ENCODE results near the gene GPR139. TPM values are rescaled to one million over a fixed set of nuclear protein-coding genes. Genes with fewer than 3 reads are reported as not detected.

The GPR139 gene
- total RNA-seq, 1 donor from 2014 or later, result not detected

DNA sequence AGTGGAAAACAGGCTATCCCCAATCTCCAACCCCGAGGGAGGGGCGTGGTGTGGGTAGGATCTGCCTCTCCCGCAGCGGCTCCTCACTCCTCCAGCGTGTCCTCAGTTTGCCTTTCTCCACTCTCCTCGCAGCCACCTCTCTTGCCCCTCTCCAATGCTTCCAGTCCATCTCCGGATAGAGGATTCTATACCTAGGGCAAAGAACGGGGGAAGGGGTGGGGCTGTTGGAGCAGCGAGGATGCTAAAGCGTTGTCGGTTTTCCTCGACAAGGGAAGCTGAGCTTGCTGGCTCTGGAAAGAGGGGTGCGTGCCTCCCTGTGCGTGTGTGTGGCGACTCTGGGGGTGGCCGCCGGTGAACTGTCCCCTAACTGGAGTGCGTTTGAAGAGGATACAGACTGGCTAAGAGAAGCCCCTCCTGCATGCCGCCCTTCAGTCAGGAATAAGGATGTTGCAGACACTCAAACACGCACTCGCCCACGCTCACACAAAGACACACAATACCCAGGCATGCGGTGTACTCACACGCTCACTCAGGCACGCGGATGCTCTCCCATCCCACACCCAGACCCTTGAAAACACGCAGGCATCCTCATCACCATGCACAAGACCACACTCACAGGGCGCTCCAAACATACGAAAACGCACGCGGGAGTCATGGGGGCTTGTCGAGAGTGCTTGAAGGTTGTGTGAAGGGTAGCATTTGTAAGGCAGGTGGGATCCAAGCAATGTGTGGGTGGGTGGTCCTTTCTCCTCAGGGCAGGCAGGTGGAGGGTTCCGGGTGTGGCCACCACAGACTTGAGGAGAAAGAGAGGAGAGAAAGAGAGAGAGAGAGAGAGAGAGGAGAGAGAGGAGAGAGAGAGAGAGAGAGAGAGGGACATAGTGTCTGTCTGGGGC is 655 bp upstream of the GPR139 start:
- H3K4me1 Mint-ChIP-seq, result no peaks in the 10 kb centered on the region
- no peak overlapping the region for H3K27ac Mint-ChIP-seq
- peaks cover 24% of the 10 kb centered on the region for H3K27me3 Mint-ChIP-seq
- no peak overlapping the region for H3K4me3 Mint-ChIP-seq
- no peaks in the 10 kb centered on the region for H3K9me3 Mint-ChIP-seq
- intact Hi-C loops (cut with micrococcal nuclease), result no loop called here
- no peak for DNase-seq
- no peaks in the 10 kb centered on the region for H3K36me3 Mint-ChIP-seq (ENCODE audit: low read depth)

- no peak overlapping the region for H3K27ac Mint-ChIP-seq
- no peaks in the 10 kb centered on the region for H3K36me3 Mint-ChIP-seq (ENCODE audit: low read depth)
- H3K9me3 Mint-ChIP-seq, result no peaks in the 10 kb centered on the region
- no peaks in the 10 kb centered on the region for H3K4me1 Mint-ChIP-seq
- intact Hi-C loops (cut with micrococcal nuclease), result no loop called here
- H3K27me3 Mint-ChIP-seq, result peaks cover 24% of the 10 kb centered on the region
- H3K4me3 Mint-ChIP-seq, result no peak overlapping the region
- DNase-seq, result no peak
Measured at GRCh38 chr16:20072874-20073202, 852 bp downstream of the GPR139 start.

GRCh38 chr16:20072146-20072873 is 1.4 kb downstream of the GPR139 start:
- Mint-ChIP-seq H3K4me1 (no peaks in the 10 kb centered on the region), H3K27ac (no peak overlapping the region), H3K27me3 (peaks cover 24% of the 10 kb centered on the region), H3K36me3 (ENCODE audit: low read depth) (no peaks in the 10 kb centered on the region), H3K9me3 (no peaks in the 10 kb centered on the region), H3K4me3 (no peak overlapping the region)
- intact Hi-C loops (cut with micrococcal nuclease), result no loop called here
- no peak for DNase-seq

DNA sequence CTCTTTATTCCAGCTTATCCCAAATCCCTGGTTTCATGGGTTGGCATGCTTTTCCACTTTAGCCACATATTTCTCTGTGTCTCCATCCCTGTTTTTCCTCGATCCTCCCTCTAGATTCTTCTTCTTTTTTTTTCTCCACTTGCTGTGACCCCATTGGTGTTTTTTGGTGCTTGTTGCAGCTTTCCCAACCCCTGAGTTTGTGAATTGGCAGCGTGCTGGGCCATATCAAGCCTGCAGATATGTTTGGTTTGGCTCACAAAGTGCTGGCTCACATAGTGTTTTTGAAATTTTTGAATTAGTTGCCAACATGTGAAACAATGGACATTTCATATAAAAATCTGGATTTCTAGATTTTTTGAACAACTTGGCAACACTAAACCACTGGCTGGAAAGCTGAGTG is 8.8 kb downstream of the GPR139 start:
- Mint-ChIP-seq H3K27me3 (no peaks in the 10 kb centered on the region), H3K27ac (no peak overlapping the region), H3K9me3 (peaks cover 7% of the 10 kb centered on the region), H3K36me3 (ENCODE audit: low read depth) (no peaks in the 10 kb centered on the region), H3K4me1 (no peaks in the 10 kb centered on the region), H3K4me3 (no peak overlapping the region)
- intact Hi-C loops (cut with micrococcal nuclease), result no loop called here
- DNase-seq, result no peak

DNA sequence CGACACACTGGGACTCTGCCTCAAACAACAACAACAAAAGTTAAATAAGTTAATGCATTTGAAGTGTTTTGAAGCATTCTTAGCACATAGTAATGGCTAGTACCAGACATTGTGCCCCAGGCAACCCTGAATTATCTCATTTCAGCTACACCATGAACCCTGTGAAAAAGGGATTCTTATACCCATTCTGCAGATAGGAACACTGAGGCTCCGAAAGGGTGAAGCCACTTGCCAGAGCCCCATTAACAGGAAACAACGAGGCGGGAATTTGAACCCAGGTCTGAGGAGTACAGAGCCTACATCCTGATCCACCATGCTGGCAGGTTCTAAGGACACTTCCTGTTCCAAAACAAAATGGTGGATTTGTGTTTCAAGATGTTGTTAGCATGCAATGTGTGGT is 9.2 kb downstream of the GPR139 start:
- intact Hi-C loops (cut with micrococcal nuclease), result no loop called here
- H3K9me3 Mint-ChIP-seq, result peaks cover 7% of the 10 kb centered on the region
- H3K4me1 Mint-ChIP-seq, result no peaks in the 10 kb centered on the region
- no peak overlapping the region for H3K27ac Mint-ChIP-seq
- DNase-seq, result no peak
- H3K36me3 Mint-ChIP-seq (ENCODE audit: low read depth), result no peaks in the 10 kb centered on the region
- H3K27me3 Mint-ChIP-seq, result no peaks in the 10 kb centered on the region
- H3K4me3 Mint-ChIP-seq, result no peak overlapping the region

DNA sequence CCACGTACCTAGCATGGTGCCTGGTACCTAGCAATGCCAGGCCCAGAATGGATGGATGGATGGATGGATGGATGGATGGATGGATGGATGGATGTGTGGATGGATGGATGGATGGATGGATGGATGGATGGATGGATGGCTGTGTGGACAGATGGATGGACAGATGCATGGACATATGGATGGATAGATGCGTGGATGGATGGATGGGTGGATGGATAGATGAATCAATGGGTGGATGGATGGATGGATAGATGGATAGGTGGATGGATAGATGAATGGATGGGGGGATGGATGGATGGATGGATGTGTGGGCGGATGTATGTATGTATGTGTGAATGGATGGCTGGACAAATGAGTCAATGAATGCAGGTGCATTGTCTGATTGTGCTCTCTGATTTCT is 12.6 kb downstream of the GPR139 start:
- Mint-ChIP-seq H3K4me1 (no peaks in the 10 kb centered on the region), H3K4me3 (no peak overlapping the region), H3K27me3 (no peaks in the 10 kb centered on the region), H3K27ac (no peak overlapping the region), H3K36me3 (ENCODE audit: low read depth) (no peaks in the 10 kb centered on the region), H3K9me3 (peaks cover 7% of the 10 kb centered on the region)
- DNase-seq, result no peak
- intact Hi-C loops (cut with micrococcal nuclease), result no loop called here

- Mint-ChIP-seq H3K27me3 (no peaks in the 10 kb centered on the region), H3K4me3 (no peak overlapping the region), H3K27ac (no peak overlapping the region), H3K36me3 (ENCODE audit: low read depth) (no peaks in the 10 kb centered on the region), H3K4me1 (no peaks in the 10 kb centered on the region), H3K9me3 (peaks cover 7% of the 10 kb centered on the region)
- intact Hi-C loops (cut with micrococcal nuclease), result no loop called here
- no peak for DNase-seq
Measured at GRCh38 chr16:20056436-20056835, 17.3 kb downstream of the GPR139 start.

DNA sequence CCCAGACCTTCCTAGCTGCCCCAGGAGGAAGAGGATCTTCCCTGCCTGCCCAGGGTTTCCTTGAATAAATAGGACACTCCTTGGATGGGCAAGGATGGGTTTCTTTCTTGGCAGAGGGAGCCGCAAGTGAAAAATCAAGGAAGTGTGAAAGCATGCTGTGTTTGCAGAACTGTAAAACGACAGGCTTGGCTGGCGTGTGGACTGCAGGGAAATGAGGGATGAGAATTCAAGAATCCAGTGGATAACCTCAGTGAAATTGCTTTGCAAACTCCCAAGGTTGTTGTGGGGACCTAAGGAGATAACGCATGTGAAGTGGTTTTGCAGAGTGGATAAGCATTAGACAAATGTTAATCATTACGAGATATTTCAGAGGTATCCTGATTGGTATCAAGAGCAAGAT is 20.4 kb downstream of the GPR139 start:
- H3K27ac Mint-ChIP-seq, result no peak overlapping the region
- no peaks in the 10 kb centered on the region for H3K36me3 Mint-ChIP-seq (ENCODE audit: low read depth)
- H3K4me3 Mint-ChIP-seq, result no peak overlapping the region
- no peak for DNase-seq
- H3K4me1 Mint-ChIP-seq, result no peaks in the 10 kb centered on the region
- H3K9me3 Mint-ChIP-seq, result peaks cover 4% of the 10 kb centered on the region
- no peaks in the 10 kb centered on the region for H3K27me3 Mint-ChIP-seq
- intact Hi-C loops (cut with micrococcal nuclease), result no loop called here

GRCh38 chr16:20051611-20052010 is 22.1 kb downstream of the GPR139 start:
- intact Hi-C loops (cut with micrococcal nuclease), result no loop called here
- Mint-ChIP-seq H3K4me1 (no peaks in the 10 kb centered on the region), H3K9me3 (peaks cover 4% of the 10 kb centered on the region), H3K36me3 (ENCODE audit: low read depth) (no peaks in the 10 kb centered on the region), H3K27ac (no peak overlapping the region), H3K27me3 (no peaks in the 10 kb centered on the region), H3K4me3 (no peak overlapping the region)
- DNase-seq, result no peak

DNA sequence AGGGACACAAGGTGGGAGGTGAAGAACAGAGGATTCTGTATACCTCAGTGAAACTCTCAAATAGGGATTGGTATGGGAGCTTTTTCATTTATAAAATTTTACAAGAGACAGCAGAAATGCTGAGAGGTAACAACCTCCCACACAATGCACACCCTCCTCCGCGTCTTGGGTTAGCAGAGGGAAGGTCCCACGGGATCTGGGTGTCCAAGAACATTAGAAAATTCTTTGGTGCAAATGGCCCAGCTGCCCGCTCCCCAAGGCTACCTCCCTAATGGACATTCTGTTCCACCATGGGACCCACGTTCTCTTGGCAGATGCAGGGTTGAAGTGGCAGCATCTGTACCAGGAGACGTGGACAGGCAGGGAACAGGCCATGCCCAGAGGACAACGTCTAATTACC is 22.5 kb downstream of the GPR139 start:
- H3K9me3 Mint-ChIP-seq, result peaks cover 4% of the 10 kb centered on the region
- H3K4me3 Mint-ChIP-seq, result no peak overlapping the region
- no peaks in the 10 kb centered on the region for H3K4me1 Mint-ChIP-seq
- H3K27me3 Mint-ChIP-seq, result no peaks in the 10 kb centered on the region
- intact Hi-C loops (cut with micrococcal nuclease), result no loop called here
- no peak overlapping the region for H3K27ac Mint-ChIP-seq
- no peak for DNase-seq
- H3K36me3 Mint-ChIP-seq (ENCODE audit: low read depth), result no peaks in the 10 kb centered on the region

DNA sequence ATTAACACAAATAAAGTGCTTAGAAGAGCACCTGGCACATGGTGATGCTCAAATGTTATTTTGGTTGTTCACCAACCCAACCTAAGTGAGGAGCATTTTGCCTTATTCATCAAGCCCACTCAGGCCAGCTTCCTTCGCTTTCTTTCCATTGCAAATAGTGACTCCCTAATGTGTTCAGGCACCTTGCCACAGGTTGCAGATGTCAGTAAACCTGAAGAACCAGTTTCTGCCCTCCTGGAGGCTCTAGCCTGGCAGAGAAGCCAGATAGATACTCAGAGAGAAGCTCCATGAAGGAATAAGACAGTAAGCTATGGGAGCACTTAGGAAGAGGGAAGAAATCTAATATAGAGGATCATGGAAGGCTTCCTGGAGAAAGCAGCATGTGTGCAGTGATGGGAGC is 23.9 kb downstream of the GPR139 start:
- DNase-seq, result no peak
- H3K36me3 Mint-ChIP-seq (ENCODE audit: low read depth), result no peaks in the 10 kb centered on the region
- no peaks in the 10 kb centered on the region for H3K27me3 Mint-ChIP-seq
- H3K4me1 Mint-ChIP-seq, result no peaks in the 10 kb centered on the region
- peaks cover 4% of the 10 kb centered on the region for H3K9me3 Mint-ChIP-seq
- intact Hi-C loops (cut with micrococcal nuclease), result no loop called here
- H3K27ac Mint-ChIP-seq, result no peak overlapping the region
- no peak overlapping the region for H3K4me3 Mint-ChIP-seq

GRCh38 chr16:20045886-20046285 is 27.8 kb downstream of the GPR139 start:
- DNase-seq, result no peak
- Mint-ChIP-seq H3K27me3 (no peaks in the 10 kb centered on the region), H3K9me3 (peaks cover 4% of the 10 kb centered on the region), H3K27ac (no peak overlapping the region), H3K4me1 (no peaks in the 10 kb centered on the region), H3K36me3 (ENCODE audit: low read depth) (no peaks in the 10 kb centered on the region), H3K4me3 (no peak overlapping the region)
- intact Hi-C loops (cut with micrococcal nuclease), result no loop called here

GRCh38 chr16:20042848-20043247 is 30.8 kb downstream of the GPR139 start:
- intact Hi-C loops (cut with micrococcal nuclease), result no loop called here
- H3K4me1 Mint-ChIP-seq, result no peaks in the 10 kb centered on the region
- no peaks in the 10 kb centered on the region for H3K9me3 Mint-ChIP-seq
- no peak overlapping the region for H3K4me3 Mint-ChIP-seq
- no peaks in the 10 kb centered on the region for H3K27me3 Mint-ChIP-seq
- no peak overlapping the region for H3K27ac Mint-ChIP-seq
- DNase-seq, result no peak
- H3K36me3 Mint-ChIP-seq (ENCODE audit: low read depth), result no peaks in the 10 kb centered on the region

DNA sequence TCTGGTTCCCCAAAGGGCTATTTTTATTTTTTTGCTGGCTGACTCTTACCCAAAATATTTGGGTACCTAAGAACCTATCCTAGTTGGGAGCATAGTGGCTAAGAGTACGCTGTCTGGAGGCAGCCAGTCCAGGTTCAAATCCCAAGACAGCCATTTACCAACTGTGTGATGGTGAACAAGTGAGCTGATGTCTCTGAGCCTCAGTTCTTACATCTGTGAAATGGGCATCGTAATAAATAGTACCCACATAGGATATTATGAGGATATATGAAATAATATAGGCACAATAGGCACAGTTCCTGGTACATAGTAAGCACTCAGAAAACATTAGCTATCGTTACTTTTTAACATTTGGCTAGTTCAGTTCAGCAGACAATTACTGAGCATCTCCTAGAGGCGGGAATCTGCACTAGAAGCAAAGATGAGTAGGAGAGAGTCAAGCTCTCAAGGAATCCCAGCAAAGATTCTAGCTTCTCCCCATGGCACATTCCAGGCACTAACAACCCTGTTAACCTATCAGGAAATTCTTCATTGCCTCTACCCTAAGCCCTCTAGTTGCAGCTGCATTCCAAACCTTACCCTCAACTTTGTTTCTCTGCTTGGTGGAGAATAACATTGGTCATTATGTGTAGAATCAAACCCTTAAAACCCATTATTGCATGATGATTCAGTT is 31.6 kb downstream of the GPR139 start:
- DNase-seq, result no peak
- H3K27me3 Mint-ChIP-seq, result no peaks in the 10 kb centered on the region
- H3K27ac Mint-ChIP-seq, result no peak overlapping the region
- no peaks in the 10 kb centered on the region for H3K36me3 Mint-ChIP-seq (ENCODE audit: low read depth)
- intact Hi-C loops (cut with micrococcal nuclease), result no loop called here
- H3K4me1 Mint-ChIP-seq, result no peaks in the 10 kb centered on the region
- no peak overlapping the region for H3K4me3 Mint-ChIP-seq
- no peaks in the 10 kb centered on the region for H3K9me3 Mint-ChIP-seq

All from activated CD4-positive, alpha-beta T cell treated with anti-CD3 and anti-CD28 coated beads, Interleukin-2, amount 10 ng/mL, durations not matched to agents 24 days and 14 days (primary cell).